Panc1 (cell line): ENCODE measurements around the gene GMDS. TPM values are rescaled to one million over a fixed set of nuclear protein-coding genes. Genes with fewer than 3 reads are reported as not detected.

Source experiments
- ATAC-seq: fragments of 200-7000 bp; cut with Tn5 transposase; 2 replicates; pipeline ENCODE4 v1.9.1; 2020; ENCODE audit warnings: mild to moderate bottlenecking, moderate library complexity
- BruUV-seq: library from RNA; stranded (reverse); fragments of 400-500 nt; replicated peaks from 2 replicates; lab custom pipeline; 2021; lab: Mats Ljungman, UMichigan
- CTCF ChIA-PET: fragments of 300-600 bp; sonication (Branson Sonifier 250); formaldehyde crosslinking; loops from one replicate; lab custom pipeline; 2022; ENCODE audit warnings: antibody characterized with exemption; lab: Charles Lee
- POLR2A ChIA-PET: fragments of 300-600 bp; sonication (Branson Sonifier 250); formaldehyde crosslinking; loops from one replicate; lab custom pipeline; 2022; ENCODE audit warnings: antibody characterized with exemption; lab: Charles Lee
- DNase-seq: peaks from one replicate; pipeline ENCODE4 v3.0.0-alpha.2; 2010; ENCODE audit warnings: low read depth, low spot score
- H3K27ac ChIP-seq: 2 replicates; pipeline ENCODE4 v1.5.1; 2011; ENCODE audit warnings: mild to moderate bottlenecking, low read length, inconsistent platforms
- H3K27me3 ChIP-seq: fragments of 200-500 bp; sonication (Bioruptor generic); 2 replicates; pipeline ENCODE4 v1.6.0; 2014; ENCODE audit warnings: low read length, inconsistent platforms; ENCODE audit not compliant: control insufficient read depth, insufficient read depth
- H3K36me3 ChIP-seq: fragments of 200-500 bp; sonication (Bioruptor generic); 2 replicates; pipeline ENCODE4 v1.5.1; 2014; ENCODE audit warnings: inconsistent platforms, mild to moderate bottlenecking, low read length, moderate library complexity; ENCODE audit not compliant: control insufficient read depth, insufficient read depth
- H3K4me1 ChIP-seq: 2 replicates; pipeline ENCODE4 v1.5.1; 2011; ENCODE audit warnings: inconsistent platforms, mild to moderate bottlenecking, low read length, moderate library complexity; ENCODE audit not compliant: control insufficient read depth, insufficient read depth
- H3K4me3 ChIP-seq, 2 experiments: 2 replicates each; pipeline ENCODE4 v1.5.1; 2011 to 2012; ENCODE audit warnings: low read depth in 2 of 2, low read length in 2 of 2, mild to moderate bottlenecking in 2 of 2, inconsistent platforms in 1 of 2, moderate library complexity in 1 of 2
- H3K9me3 ChIP-seq: fragments of 200-500 bp; sonication (Bioruptor generic); 2 replicates; pipeline ENCODE4 v1.5.1; 2014; ENCODE audit warnings: low read depth, mild to moderate bottlenecking, inconsistent platforms, low read length, moderate library complexity; ENCODE audit not compliant: control insufficient read depth, insufficient read depth
- POLR2AphosphoS5 ChIP-seq: IDR thresholded peaks from 2 replicates; pipeline ENCODE4 v1.6.1; 2012; ENCODE audit warnings: mild to moderate bottlenecking, low read depth, low read length, moderate library complexity
- SIN3A ChIP-seq: IDR thresholded peaks from 2 replicates; pipeline ENCODE4 v1.6.1; 2012; ENCODE audit warnings: low read depth, mild to moderate bottlenecking, low read length, moderate library complexity, borderline replicate concordance; ENCODE audit not compliant: insufficient read depth
- TCF7L2 ChIP-seq: IDR thresholded peaks from 2 replicates; pipeline ENCODE4 v1.6.1; 2011; ENCODE audit warnings: mild to moderate bottlenecking, low read depth, low read length, inconsistent platforms
- in situ Hi-C: cut with HindIII; loops from 2 replicates; pipeline ENCODE4 v1.10.0; 2016; ENCODE audit warnings: low sequenced_read_pairs, low pct_unique_long_range_greater_than_20kb
- intact Hi-C: fragments of 100-400 bp; cut with micrococcal nuclease; formaldehyde crosslinking; loops from one replicate; pipeline ENCODE4 v1.10.0; 2022; ENCODE audit not compliant: unreplicated experiment
- total RNA-seq: library from RNA; stranded (reverse); gene quantifications from one replicate; pipeline ENCODE4 v1.2.1, GENCODE V29; 2021; ENCODE audit not compliant: unreplicated experiment
- TF ChIP-seq, protein P1 (sequence below): fragments of 450-650 bp; IDR thresholded peaks from 2 replicates; pipeline ENCODE4 v1.5.1; 2017; ENCODE audit warnings: mild to moderate bottlenecking
- TF ChIP-seq, protein P2 (sequence below), 2 experiments: IDR thresholded peaks; 2 replicates each; pipeline ENCODE4 v1.6.1; 2011 to 2012; ENCODE audit warnings: low read depth in 2 of 2, control low read depth in 1 of 2, low read length in 1 of 2, mild to moderate bottlenecking in 1 of 2, moderate library complexity in 1 of 2; ENCODE audit not compliant: insufficient read depth in 1 of 2

GMDS gene
- total RNA-seq, 1 experiment from 2014 or later, result 9.8 TPM

DNA sequence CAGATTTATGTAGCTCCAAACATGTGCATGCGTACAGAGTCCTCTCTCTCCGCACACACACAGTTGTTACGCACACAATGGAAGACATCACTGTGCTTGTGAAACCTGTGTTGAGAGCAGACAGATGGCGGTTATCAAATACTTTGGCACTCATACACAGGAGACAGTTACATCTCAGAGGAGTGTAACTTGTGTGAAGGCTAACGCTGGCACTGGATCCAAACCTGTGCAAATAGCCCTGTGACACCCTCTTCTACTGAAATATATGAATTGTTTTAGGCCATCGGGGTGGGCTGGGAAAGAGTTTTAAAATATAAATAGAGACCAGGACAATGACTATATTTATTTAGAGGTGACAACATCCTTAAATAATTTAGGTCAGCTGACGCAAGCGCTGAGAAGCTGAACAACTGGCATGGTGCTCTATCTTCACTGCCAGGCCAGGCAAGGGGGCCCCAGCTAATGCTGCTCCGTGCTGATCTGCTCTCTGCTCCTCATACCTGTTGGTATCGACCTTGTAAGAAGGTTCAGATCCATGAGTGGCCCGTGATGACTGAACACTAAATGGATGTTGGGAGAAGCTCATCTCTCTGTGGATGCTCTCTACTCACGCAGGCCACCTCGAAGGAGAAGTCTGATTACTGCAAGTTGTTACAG, 566.2 kb downstream of the GMDS start:
- in situ Hi-C loops, result no loop called here

DNA sequence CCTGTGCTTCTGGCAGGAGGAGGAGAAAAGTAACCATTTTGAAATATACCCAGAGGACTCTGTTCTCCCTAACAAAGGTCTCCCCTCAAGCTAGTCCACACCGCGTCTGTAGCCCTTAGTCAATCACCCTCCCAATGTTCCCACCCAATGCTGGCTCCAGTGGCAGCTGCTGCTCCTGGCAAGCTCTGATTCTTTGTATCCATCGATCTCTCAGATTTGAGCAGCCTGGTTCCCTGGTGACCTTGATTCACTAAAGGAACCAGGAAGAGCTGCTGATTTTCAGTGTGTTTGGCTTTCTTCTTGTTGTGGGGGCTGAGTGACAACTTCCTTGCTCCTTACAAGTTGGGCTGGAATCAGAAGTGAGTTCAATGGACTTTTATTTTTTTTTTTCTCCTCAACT, 567.2 kb downstream of the GMDS start:
- TF ChIP-seq TCF7L2 (no peak), SIN3A (no peak), POLR2AphosphoS5 (no peak)
- TF ChIP-seq, protein P1, sequence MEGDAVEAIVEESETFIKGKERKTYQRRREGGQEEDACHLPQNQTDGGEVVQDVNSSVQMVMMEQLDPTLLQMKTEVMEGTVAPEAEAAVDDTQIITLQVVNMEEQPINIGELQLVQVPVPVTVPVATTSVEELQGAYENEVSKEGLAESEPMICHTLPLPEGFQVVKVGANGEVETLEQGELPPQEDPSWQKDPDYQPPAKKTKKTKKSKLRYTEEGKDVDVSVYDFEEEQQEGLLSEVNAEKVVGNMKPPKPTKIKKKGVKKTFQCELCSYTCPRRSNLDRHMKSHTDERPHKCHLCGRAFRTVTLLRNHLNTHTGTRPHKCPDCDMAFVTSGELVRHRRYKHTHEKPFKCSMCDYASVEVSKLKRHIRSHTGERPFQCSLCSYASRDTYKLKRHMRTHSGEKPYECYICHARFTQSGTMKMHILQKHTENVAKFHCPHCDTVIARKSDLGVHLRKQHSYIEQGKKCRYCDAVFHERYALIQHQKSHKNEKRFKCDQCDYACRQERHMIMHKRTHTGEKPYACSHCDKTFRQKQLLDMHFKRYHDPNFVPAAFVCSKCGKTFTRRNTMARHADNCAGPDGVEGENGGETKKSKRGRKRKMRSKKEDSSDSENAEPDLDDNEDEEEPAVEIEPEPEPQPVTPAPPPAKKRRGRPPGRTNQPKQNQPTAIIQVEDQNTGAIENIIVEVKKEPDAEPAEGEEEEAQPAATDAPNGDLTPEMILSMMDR, result no peak
- TF ChIP-seq, protein P2, sequence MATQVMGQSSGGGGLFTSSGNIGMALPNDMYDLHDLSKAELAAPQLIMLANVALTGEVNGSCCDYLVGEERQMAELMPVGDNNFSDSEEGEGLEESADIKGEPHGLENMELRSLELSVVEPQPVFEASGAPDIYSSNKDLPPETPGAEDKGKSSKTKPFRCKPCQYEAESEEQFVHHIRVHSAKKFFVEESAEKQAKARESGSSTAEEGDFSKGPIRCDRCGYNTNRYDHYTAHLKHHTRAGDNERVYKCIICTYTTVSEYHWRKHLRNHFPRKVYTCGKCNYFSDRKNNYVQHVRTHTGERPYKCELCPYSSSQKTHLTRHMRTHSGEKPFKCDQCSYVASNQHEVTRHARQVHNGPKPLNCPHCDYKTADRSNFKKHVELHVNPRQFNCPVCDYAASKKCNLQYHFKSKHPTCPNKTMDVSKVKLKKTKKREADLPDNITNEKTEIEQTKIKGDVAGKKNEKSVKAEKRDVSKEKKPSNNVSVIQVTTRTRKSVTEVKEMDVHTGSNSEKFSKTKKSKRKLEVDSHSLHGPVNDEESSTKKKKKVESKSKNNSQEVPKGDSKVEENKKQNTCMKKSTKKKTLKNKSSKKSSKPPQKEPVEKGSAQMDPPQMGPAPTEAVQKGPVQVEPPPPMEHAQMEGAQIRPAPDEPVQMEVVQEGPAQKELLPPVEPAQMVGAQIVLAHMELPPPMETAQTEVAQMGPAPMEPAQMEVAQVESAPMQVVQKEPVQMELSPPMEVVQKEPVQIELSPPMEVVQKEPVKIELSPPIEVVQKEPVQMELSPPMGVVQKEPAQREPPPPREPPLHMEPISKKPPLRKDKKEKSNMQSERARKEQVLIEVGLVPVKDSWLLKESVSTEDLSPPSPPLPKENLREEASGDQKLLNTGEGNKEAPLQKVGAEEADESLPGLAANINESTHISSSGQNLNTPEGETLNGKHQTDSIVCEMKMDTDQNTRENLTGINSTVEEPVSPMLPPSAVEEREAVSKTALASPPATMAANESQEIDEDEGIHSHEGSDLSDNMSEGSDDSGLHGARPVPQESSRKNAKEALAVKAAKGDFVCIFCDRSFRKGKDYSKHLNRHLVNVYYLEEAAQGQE (IDR thresholded peaks at IDR 0.05; ENCODE audit: insufficient read depth in 1 of 2, low read depth in 2 of 2, low read length in 1 of 2), result no peak
- Histone ChIP-seq H3K9me3 (no peaks in the 10 kb centered on the region), H3K4me3 (no peak overlapping the region), H3K36me3 (no peaks in the 10 kb centered on the region), H3K4me1 (no peaks in the 10 kb centered on the region), H3K27ac (no peak overlapping the region), H3K27me3 (no peaks in the 10 kb centered on the region)
- DNase-seq (no peak), ATAC-seq (no peak)
- ChIA-PET CTCF (no interaction called here), POLR2A (no interaction called here)
- in situ Hi-C loops (no loop called here), intact Hi-C loops (no loop called here)
- no TSS peak for BruUV-seq

More for the DNA sequence above, 566.2 kb downstream of the GMDS start:
- no peaks in the 10 kb centered on the region for H3K9me3 ChIP-seq
- DNase-seq (no peak), ATAC-seq (no peak)
- no peak for TF ChIP-seq POLR2AphosphoS5
- TF ChIP-seq, protein P2 (IDR thresholded peaks at IDR 0.05; ENCODE audit: insufficient read depth in 1 of 2, low read depth in 2 of 2, low read length in 1 of 2), result no peak
- TF ChIP-seq SIN3A, result no peak
- TF ChIP-seq, protein P1, result no peak
- no peak for TF ChIP-seq TCF7L2
- H3K27ac ChIP-seq, result no peak overlapping the region
- BruUV-seq, result no TSS peak
- no peaks in the 10 kb centered on the region for H3K36me3 ChIP-seq
- ChIA-PET CTCF (no interaction called here), POLR2A (no interaction called here)
- intact Hi-C loops, result no loop called here
- no peaks in the 10 kb centered on the region for H3K27me3 ChIP-seq
- no peaks in the 10 kb centered on the region for H3K4me1 ChIP-seq
- H3K4me3 ChIP-seq, result no peak overlapping the region
